ENCODE data around the gene XRCC4.

XRCC4 gene

DNA sequence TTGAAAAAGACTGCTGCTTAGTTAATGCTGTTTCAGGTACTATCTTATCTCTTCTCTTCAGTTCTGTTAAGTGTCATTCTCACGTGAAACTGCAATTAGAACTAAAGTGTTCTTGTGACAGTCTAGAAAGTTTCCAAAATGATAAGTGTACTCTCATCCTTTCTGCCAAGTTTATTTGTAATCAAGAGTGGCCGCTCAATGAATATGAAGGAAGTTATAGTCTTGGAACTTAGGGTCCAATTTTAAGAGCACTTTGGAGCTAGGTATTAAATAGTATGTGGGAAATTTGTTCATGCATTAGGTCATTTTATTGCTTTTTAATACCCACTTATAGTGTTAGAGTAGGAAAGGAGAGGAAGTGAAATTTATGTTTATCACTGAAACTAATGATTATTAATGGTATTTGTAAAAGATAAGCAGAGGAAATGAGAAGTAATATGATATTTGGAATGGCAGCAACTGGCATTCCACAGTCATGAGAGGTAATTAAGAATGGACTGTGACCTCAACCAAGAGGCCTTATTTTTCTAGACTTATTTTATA lies 20.4 kb downstream of the XRCC4 start:
- DNase-seq (ENCODE audit: low read depth): peak; percentile 49
- no peak for TF ChIP-seq CTCF (IDR thresholded peaks at IDR 0.05; ENCODE audit: low read length, missing control alignments)
- no peak overlapping the region for H3K4me3 ChIP-seq (replicated peaks; ENCODE audit: low read depth, low read length)

- no peak overlapping the region for H3K4me3 ChIP-seq (replicated peaks; ENCODE audit: low read depth, low read length)
- DNase-seq (ENCODE audit: low read depth): no peak
- TF ChIP-seq CTCF (IDR thresholded peaks at IDR 0.05; ENCODE audit: low read length, missing control alignments): no peak
Measured at GRCh38 chr5:83099001-83099400, 21.7 kb downstream of the XRCC4 start.

DNA sequence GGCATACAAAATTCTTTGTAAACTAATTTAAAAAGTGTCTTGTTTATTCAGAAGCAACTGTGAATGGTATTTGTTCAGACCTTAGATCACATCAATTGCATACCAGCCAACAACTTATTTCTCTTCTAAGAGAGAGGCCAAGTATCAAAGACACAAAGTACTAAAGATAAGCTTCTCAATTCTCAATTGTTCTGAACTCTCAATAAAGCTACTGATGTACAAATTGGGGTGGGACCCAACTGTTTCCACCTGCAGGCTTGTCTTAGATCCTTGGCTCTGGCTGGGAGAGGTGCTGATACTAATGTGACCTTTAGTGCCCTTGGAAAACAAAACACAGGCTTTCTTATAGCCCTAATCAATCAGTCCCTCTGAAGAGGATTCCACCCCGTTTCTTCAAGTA lies 22.1 kb downstream of the XRCC4 start:
- no peak for TF ChIP-seq CTCF (IDR thresholded peaks at IDR 0.05; ENCODE audit: low read length, missing control alignments)
- no peak overlapping the region for H3K4me3 ChIP-seq (replicated peaks; ENCODE audit: low read depth, low read length)
- no peak for DNase-seq (ENCODE audit: low read depth)

DNA sequence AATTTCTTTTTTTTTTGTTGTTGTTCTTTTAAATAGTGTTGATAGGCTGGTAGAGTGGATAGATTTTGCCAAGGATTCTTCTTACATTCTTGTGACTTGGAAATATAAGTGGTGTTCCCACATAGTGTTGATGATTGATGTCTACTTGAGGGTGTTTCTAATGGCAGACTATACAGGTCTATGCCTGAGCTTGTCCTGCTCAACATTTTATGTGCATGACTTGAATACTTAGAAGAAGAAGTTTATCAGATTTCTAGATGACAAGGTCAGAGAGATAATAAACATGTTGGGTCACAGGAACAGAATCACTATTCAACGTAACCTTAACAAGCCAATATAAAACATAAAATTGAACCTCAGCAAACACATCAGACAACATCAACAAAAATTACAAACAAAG lies 24.2 kb downstream of the XRCC4 start:
- no peak for DNase-seq (ENCODE audit: low read depth)
- TF ChIP-seq CTCF (IDR thresholded peaks at IDR 0.05; ENCODE audit: low read length, missing control alignments): no peak
- H3K4me3 ChIP-seq (replicated peaks; ENCODE audit: low read depth, low read length): no peak overlapping the region

- no peak overlapping the region for H3K4me3 ChIP-seq (replicated peaks; ENCODE audit: low read depth, low read length)
- no peak for TF ChIP-seq CTCF (IDR thresholded peaks at IDR 0.05; ENCODE audit: low read length, missing control alignments)
- DNase-seq (ENCODE audit: low read depth): no peak
Measured at GRCh38 chr5:83102364-83102980, 25.1 kb downstream of the XRCC4 start.

DNA sequence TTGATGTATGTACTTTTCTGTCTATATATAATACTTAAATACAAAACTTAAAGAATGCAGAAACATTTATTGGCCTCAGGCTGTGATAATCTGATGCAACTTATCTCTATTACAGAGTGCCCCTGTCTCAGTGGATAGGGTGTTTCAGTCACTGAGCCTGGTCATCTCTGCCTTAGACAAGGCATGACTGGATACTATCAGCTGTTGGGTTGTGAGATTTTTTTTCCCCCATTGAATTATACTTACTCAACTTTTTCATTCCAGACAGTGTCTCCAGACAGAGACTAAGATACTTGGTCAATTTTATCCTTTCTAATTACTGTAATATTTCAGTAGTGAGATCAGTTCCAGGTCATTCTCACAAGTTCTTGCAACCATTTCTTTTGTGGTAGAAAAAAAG lies 26.7 kb downstream of the XRCC4 start:
- no peak for TF ChIP-seq CTCF (IDR thresholded peaks at IDR 0.05; ENCODE audit: low read length, missing control alignments)
- no peak overlapping the region for H3K4me3 ChIP-seq (replicated peaks; ENCODE audit: low read depth, low read length)
- DNase-seq (ENCODE audit: low read depth): no peak

All from fibroblast of pulmonary artery (primary cell).